Endothelial cell of umbilical vein (primary cell): ENCODE data around the gene PCGF5. TPM values are rescaled to one million over a fixed set of nuclear protein-coding genes. Genes with fewer than 3 reads are reported as not detected.

Experiments used
- BruUV-seq: library from RNA; stranded (reverse); fragments of 400-500 nt; replicated peaks from 2 replicates; lab custom pipeline; 2021; lab: Mats Ljungman, UMichigan
- CTCF ChIA-PET: fragments of 300-600, 350-600 bp; sonication (Branson Sonifier 250); formaldehyde crosslinking; loops from one replicate; lab custom pipeline; 2021; ENCODE audit warnings: antibody characterized with exemption, inconsistent platforms; lab: Charles Lee
- POLR2A ChIA-PET: fragments of 300-600, 350-600 bp; sonication (Branson Sonifier 250); formaldehyde crosslinking; loops from one replicate; lab custom pipeline; 2021; ENCODE audit warnings: antibody characterized with exemption, inconsistent platforms; lab: Charles Lee
- DNase-seq: peaks from one replicate; pipeline ENCODE4 v3.0.0-alpha.2; 2011; ENCODE audit warnings: low read depth, low spot score
- FAIRE-seq: peaks from 2 replicates; lab custom pipeline; 2011; peaks lifted over from hg19 to GRCh38; lab: Jason Lieb, UNC
- H2AFZ ChIP-seq: 2 replicates; pipeline ENCODE4 v1.6.0; 2012; ENCODE audit warnings: low read depth, low read length, control low read depth, inconsistent platforms
- H3K27ac ChIP-seq: 2 replicates; pipeline ENCODE4 v1.5.1; 2011; ENCODE audit warnings: low read depth, mild to moderate bottlenecking, control low read depth, low read length, moderate library complexity; ENCODE audit not compliant: insufficient read depth
- H3K27me3 ChIP-seq, 2 experiments: 2 replicates each; pipeline versions ENCODE4 v1.6.0 to v1.6.1; 2011; ENCODE audit warnings: low read length in 2 of 2, mixed read lengths in 1 of 2; ENCODE audit not compliant: control insufficient read depth in 2 of 2, insufficient read depth in 2 of 2
- H3K36me3 ChIP-seq, 2 experiments: 2 replicates in 1 of 2; 3 replicates in 1 of 2; pipeline ENCODE4 v1.5.1; 2011; ENCODE audit warnings: low read length in 2 of 2, mild to moderate bottlenecking in 1 of 2, moderate library complexity in 1 of 2; ENCODE audit not compliant: control insufficient read depth in 2 of 2, insufficient read depth in 2 of 2; ENCODE audit errors: extremely low read depth in 1 of 2
- H3K4me1 ChIP-seq: 3 replicates; pipeline ENCODE4 v1.5.1; 2011; ENCODE audit warnings: mild to moderate bottlenecking, low read length; ENCODE audit not compliant: control insufficient read depth, insufficient read depth; ENCODE audit errors: extremely low read depth
- H3K4me2 ChIP-seq: 2 replicates; pipeline ENCODE4 v1.6.1; 2011; ENCODE audit warnings: low read length, control low read depth, mixed read lengths; ENCODE audit not compliant: insufficient read depth
- H3K4me3 ChIP-seq, 3 experiments: fragments of 200-600 bp in 1 of 3; sonication (generic), shearing (Covaris generic) in 1 of 3; replicated peaks in 1 of 3; 2 replicates each; pipeline ENCODE4 v1.5.1; 2011 to 2016; ENCODE audit warnings: control low read depth in 3 of 3, low read length in 3 of 3, mild to moderate bottlenecking in 2 of 3, inconsistent platforms in 1 of 3, low read depth in 1 of 3, moderate library complexity in 1 of 3; ENCODE audit not compliant: insufficient read depth in 1 of 3
- H3K79me2 ChIP-seq: 2 replicates; pipeline ENCODE4 v1.6.0; 2012; ENCODE audit warnings: low read length, inconsistent platforms; ENCODE audit not compliant: control insufficient read depth, insufficient read depth
- H3K9ac ChIP-seq: replicated peaks from 2 replicates; pipeline ENCODE3; 2011; ENCODE audit warnings: low read length, control low read depth; ENCODE audit not compliant: insufficient read depth; ENCODE audit errors: extremely low read depth
- H3K9me1 ChIP-seq: replicated peaks from 3 replicates; pipeline ENCODE4 v1.6.0; 2011; ENCODE audit warnings: mild to moderate bottlenecking, low read length; ENCODE audit not compliant: control insufficient read depth, insufficient read depth; ENCODE audit errors: extremely low read depth
- H3K9me3 ChIP-seq: replicated peaks from 2 replicates; pipeline ENCODE4 v1.5.1; 2012; ENCODE audit warnings: low read length, inconsistent platforms; ENCODE audit not compliant: control insufficient read depth, insufficient read depth
- H4K20me1 ChIP-seq: replicated peaks from 2 replicates; pipeline ENCODE3; 2011; ENCODE audit warnings: mild to moderate bottlenecking, low read length; ENCODE audit not compliant: control insufficient read depth, insufficient read depth; ENCODE audit errors: extremely low read depth
- EZH2 ChIP-seq: IDR thresholded peaks from 2 replicates; pipeline ENCODE4 v1.6.1; 2012; ENCODE audit warnings: borderline replicate concordance, low read depth, mild to moderate bottlenecking, moderate library complexity, low read length, inconsistent platforms; ENCODE audit not compliant: severe bottlenecking
- FOS ChIP-seq: IDR thresholded peaks from 2 replicates; pipeline ENCODE4 v1.6.1; 2011; ENCODE audit warnings: mild to moderate bottlenecking, low read length, moderate library complexity, borderline replicate concordance; ENCODE audit not compliant: insufficient read depth
- GATA2 ChIP-seq: IDR thresholded peaks from 2 replicates; pipeline ENCODE4 v1.7.0; 2011; ENCODE audit warnings: low read depth, mild to moderate bottlenecking, moderate library complexity, mixed read lengths, low read length; ENCODE audit not compliant: insufficient read length, insufficient read depth
- POLR2A ChIP-seq: IDR thresholded peaks from 2 replicates; pipeline ENCODE4 v1.6.1; 2012; ENCODE audit warnings: low read depth, mild to moderate bottlenecking, control low read depth, low read length
- POLR2AphosphoS5 ChIP-seq: IDR thresholded peaks from 2 replicates; pipeline ENCODE4 v1.6.1; 2012; ENCODE audit warnings: low read depth, mild to moderate bottlenecking, control low read depth, low read length, moderate library complexity; ENCODE audit not compliant: insufficient read depth
- dilution Hi-C: fragments of 300-500 bp; cut with MboI; formaldehyde crosslinking; loops from one replicate; pipeline ENCODE4 v1.15.0; 2019; ENCODE audit warnings: low sequenced_read_pairs; ENCODE audit not compliant: extremely low pct_ligation_motif_present
- intact Hi-C: fragments of 100-400 bp; cut with micrococcal nuclease; formaldehyde crosslinking; loops from one replicate; pipeline ENCODE4 v1.10.0; 2022
- polyA plus RNA-seq, 4 experiments: library from polyadenylated mRNA; depleted of rRNA in 3 of 4; stranded (reverse) in 3 of 4; unstranded in 1 of 4; fragments of >200 nt; gene quantifications; 2 replicates each; pipeline versions ENCODE4 v1.2.1 to v1.2.3, GENCODE V29; 2011 to 2012; ENCODE audit warnings: missing spikeins in 1 of 4
- total RNA-seq: library from RNA; stranded (reverse); gene quantifications from 2 replicates; pipeline ENCODE4 v1.2.3, GENCODE V29; 2021
- TF ChIP-seq, protein P1 (sequence below): IDR thresholded peaks from 2 replicates; pipeline ENCODE4 v1.6.1; 2011; ENCODE audit not compliant: insufficient read depth, insufficient read length

Gene PCGF5
- total and polyA plus RNA-seq, 2 donors (not counting 3 experiments of a cell fraction or from before 2014, with no cell fraction given): 25.0 to 29.8 TPM

DNA sequence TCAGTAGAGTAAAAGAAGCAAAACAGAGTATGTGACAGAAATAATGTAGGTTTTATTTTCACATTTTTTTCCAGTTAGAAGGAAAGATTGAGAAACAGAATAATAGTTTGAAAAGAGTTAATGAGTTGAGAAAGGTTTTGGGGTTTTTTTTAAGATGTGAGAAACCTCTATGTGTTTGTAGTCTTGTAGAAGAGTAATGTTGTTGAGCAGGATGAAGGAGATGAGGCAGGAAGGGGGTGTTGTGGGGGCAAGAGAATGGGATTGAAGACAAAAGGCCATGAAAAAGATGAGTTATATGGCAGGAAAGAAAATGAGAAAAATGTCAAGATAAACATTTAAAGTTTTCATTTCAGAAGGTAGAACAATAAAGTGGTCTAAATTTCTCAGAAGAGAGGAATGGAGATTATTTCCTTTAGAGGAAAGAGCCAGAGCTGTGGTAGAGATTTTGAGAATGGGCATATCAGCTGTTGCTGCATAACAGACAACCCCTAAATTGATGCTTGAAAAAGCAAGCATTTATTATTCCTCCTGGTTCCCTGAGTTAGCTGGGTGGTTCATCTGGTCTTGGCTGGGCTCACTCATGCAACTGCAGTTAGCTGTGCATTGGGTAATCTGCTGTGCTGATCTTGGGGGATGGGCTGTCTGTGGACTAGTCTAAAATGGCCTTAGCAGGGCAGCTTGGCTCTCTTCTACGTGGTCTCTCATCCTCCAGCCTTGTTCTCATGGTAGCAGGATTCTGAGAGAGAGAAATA, 27.1 kb downstream of the PCGF5 start:
- no peak for FAIRE-seq

DNA sequence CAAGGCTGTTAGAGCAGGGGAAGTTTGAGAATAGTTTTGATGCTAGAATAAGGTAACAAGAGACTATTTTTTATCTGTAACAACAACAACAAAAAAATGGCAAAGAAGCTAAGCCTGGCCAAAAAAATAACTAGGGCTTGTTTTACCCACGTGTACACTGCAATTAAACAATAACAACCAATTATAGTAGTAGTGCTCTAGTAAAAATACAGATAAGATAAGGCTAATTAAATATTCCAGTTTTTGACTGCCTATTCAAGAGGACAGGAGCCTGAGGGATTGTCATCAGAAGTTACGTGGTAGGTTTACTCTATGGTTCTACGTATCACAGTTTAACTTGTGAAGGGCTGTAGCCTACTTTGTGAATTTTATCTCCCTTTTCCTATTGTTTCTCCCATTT, 29.2 kb downstream of the PCGF5 start:
- H2AFZ ChIP-seq: no peak overlapping the region
- H3K36me3 ChIP-seq: peaks cover 2 to 4% of the 10 kb centered on the region in 2 experiments
- no peak overlapping the region for H3K4me3 ChIP-seq
- CTCF ChIA-PET: interaction anchor here (0.6 to 7.0 kb wide), 31 partner anchors 9 to 499 kb away, joined by 3 to 165 read pairs (median 6); partner anchors contain the start of gene ANKRD1
- H3K27me3 ChIP-seq: no peaks in the 10 kb centered on the region
- no peaks in the 10 kb centered on the region for H3K9me1 ChIP-seq
- H3K4me2 ChIP-seq: no peak overlapping the region
- H3K4me1 ChIP-seq: peaks cover 12% of the 10 kb centered on the region
- intact Hi-C loops (loop anchor here (5.0 kb wide), 1 partner anchor 497 kb away; no protein-coding TSS in a partner anchor), dilution Hi-C loops (loop anchor here (25.0 kb wide), 1 partner anchor 362 kb away; no protein-coding TSS in a partner anchor)
- H3K9me3 ChIP-seq: no peaks in the 10 kb centered on the region
- no peaks in the 10 kb centered on the region for H4K20me1 ChIP-seq
- no peak for FAIRE-seq
- no peak for DNase-seq
- H3K9ac ChIP-seq: no peak overlapping the region
- POLR2A ChIA-PET: interaction anchor here (1.4 to 1.9 kb wide), 3 partner anchors 319 to 338 kb away, joined by 3 to 21 read pairs (median 5); no protein-coding TSS in a partner anchor
- no TSS peak for BruUV-seq
- TF ChIP-seq, protein P1, sequence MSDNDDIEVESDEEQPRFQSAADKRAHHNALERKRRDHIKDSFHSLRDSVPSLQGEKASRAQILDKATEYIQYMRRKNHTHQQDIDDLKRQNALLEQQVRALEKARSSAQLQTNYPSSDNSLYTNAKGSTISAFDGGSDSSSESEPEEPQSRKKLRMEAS: no peak
- TF ChIP-seq FOS (no peak), GATA2 (no peak), POLR2AphosphoS5 (no peak), POLR2A (no peak)
- H3K79me2 ChIP-seq: no peaks in the 10 kb centered on the region
- H3K27ac ChIP-seq: no peak overlapping the region

More for the DNA sequence above, 27.1 kb downstream of the PCGF5 start:
- BruUV-seq: no TSS peak
- Histone ChIP-seq H3K27ac (no peak overlapping the region), H3K4me3 (no peak overlapping the region), H2AFZ (no peak overlapping the region), H4K20me1 (no peaks in the 10 kb centered on the region), H3K79me2 (no peaks in the 10 kb centered on the region), H3K27me3 (no peaks in the 10 kb centered on the region), H3K9me3 (no peaks in the 10 kb centered on the region), H3K9me1 (no peaks in the 10 kb centered on the region), H3K9ac (no peak overlapping the region), H3K4me1 (peaks cover 12% of the 10 kb centered on the region), H3K36me3 (no peaks in the 10 kb centered on the region), H3K4me2 (peak overlapping the region; percentile 45)
- dilution Hi-C loops: no loop called here
- CTCF ChIA-PET: interaction anchor here (0.6 to 7.0 kb wide), 5 partner anchors 85 to 368 kb away, joined by 3 to 165 read pairs (median 11); no protein-coding TSS in a partner anchor
- DNase-seq: peak; percentile 22
- intact Hi-C loops: no loop called here
- POLR2A ChIA-PET: interaction anchor here (1.4 kb wide), 1 partner anchor 335 kb away, joined by 5 read pairs; no protein-coding TSS in a partner anchor
- TF ChIP-seq EZH2 (no peak), POLR2A (no peak), GATA2 (peak; percentile 58), POLR2AphosphoS5 (no peak), FOS (no peak)
- TF ChIP-seq, protein P1: no peak
